PC-3 (cell line): ENCODE measurements around the gene AUH.

Source experiments
- EZH2phosphoT487 ChIP-seq: fragments of 300-600 bp; sonication (generic); IDR thresholded peaks from 2 replicates; pipeline ENCODE4 v1.6.1; 2018; ENCODE audit warnings: mild to moderate bottlenecking, antibody characterized with exemption, low read length, borderline replicate concordance
- TF ChIP-seq, protein P1 (sequence below): fragments of 300-600 bp; sonication (generic); conservative IDR thresholded peaks from 2 replicates; pipeline ENCODE4 v1.5.1; 2017; ENCODE audit warnings: antibody characterized with exemption, low read depth, mild to moderate bottlenecking, low read length

- TF ChIP-seq, protein P1, sequence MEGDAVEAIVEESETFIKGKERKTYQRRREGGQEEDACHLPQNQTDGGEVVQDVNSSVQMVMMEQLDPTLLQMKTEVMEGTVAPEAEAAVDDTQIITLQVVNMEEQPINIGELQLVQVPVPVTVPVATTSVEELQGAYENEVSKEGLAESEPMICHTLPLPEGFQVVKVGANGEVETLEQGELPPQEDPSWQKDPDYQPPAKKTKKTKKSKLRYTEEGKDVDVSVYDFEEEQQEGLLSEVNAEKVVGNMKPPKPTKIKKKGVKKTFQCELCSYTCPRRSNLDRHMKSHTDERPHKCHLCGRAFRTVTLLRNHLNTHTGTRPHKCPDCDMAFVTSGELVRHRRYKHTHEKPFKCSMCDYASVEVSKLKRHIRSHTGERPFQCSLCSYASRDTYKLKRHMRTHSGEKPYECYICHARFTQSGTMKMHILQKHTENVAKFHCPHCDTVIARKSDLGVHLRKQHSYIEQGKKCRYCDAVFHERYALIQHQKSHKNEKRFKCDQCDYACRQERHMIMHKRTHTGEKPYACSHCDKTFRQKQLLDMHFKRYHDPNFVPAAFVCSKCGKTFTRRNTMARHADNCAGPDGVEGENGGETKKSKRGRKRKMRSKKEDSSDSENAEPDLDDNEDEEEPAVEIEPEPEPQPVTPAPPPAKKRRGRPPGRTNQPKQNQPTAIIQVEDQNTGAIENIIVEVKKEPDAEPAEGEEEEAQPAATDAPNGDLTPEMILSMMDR = no peak
- TF ChIP-seq EZH2phosphoT487 = no peak
Measured at GRCh38 chr9:91289244-91289643, 72.5 kb downstream of the AUH start.
